Kidney capillary endothelial cell (primary cell): Measurements from ENCODE around the gene NUP42.

Experiments
- DNase-seq: peaks from one replicate; pipeline ENCODE4 v3.0.0-alpha.2; 2018; ENCODE audit warnings: low spot score

Gene NUP42

DNA sequence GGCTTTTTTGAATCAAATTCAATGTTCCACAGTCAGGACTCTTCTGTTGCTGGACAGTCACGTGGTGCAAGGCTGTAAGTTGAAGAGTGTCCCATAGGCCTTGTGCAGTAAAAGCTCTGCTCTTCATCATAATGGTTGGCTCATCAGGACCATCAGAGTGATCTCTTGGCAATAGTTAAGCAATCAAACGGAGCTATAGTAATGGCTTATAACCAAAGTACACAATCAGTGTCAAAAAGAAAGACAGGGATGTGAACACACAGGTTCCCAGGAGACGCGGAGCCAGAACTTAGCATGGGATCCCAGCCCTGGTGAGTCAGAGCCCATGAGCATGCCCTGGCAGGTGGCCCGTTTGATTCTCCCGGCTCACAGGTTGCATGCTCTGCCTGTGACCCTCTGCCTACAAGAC is 54.0 kb downstream of the NUP42 start:
- DNase-seq = no peak

GRCh38 chr7:23237000-23237399 is 55.2 kb downstream of the NUP42 start:
- DNase-seq = no peak

DNA sequence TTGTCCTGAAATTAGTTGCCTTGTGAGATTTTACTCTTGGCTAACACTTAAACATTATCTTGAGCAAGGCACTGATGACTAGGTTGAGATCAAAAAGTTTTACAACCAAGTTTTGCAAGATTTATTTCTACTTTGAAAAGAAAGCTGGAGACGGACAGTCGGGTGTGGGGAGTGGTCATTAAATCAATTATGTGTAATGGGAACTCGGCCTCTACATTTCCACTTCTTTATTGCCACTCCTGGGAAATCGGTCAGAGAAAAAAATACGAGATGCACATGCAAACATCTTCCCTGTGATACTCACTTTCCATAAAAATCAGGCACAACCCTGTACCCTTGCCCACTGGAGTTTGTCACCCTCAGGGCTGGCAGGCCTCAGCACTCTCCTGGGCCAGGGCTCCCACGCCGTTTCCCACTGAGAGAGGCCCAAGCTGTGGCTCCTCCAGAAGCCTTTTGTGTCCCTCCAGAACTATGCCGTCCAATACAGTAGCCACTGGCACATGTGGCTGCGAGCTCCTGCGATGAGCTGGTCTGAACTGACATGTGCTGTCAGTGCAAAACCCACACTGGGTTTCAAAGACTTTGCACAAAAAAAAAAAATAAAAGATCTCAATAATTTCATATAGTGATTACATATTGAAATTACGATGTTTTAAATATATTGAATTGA is 57.3 kb downstream of the NUP42 start:
- no peak for DNase-seq

DNA sequence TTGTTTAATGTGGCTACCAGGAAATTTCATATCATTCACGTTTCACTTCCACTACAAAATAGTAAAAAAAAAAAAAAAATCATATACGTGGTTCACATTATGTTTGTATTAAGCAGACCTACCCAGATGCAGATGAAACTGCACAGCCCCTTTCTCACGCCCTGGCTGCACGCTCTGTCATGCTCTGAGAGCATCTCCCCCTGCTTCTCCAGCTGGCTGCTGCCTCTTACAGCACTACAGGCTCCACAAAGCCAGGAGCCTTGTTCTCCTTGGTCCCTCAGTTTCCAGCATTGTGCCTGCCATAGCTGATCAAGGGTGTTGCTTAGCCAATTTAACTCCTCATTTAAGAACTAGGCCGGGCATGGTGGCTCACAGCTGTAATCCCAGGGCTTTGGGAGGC is 57.9 kb downstream of the NUP42 start:
- no peak for DNase-seq

- DNase-seq = no peak
Measured at GRCh38 chr7:23242321-23242720, 60.5 kb downstream of the NUP42 start.

DNA sequence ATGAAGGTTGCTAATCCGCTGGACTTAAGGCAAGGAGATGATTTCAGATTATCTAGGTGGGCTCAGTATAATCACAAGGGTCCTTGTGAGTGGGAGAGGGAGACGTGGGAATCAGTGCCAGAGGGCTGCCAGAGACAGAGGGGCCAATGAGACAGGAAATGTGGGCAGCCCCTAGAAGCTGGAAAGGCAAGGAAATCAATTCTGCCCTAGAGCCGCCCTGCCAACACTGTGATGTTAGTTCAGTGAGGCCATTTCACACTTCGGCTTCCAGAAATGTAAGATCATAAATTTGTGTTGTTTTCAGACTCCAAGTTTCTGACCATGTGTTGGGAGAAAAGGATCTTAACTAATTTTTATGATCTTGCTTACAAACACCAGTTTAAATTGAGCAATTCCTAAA is 61.1 kb downstream of the NUP42 start:
- no peak for DNase-seq

DNA sequence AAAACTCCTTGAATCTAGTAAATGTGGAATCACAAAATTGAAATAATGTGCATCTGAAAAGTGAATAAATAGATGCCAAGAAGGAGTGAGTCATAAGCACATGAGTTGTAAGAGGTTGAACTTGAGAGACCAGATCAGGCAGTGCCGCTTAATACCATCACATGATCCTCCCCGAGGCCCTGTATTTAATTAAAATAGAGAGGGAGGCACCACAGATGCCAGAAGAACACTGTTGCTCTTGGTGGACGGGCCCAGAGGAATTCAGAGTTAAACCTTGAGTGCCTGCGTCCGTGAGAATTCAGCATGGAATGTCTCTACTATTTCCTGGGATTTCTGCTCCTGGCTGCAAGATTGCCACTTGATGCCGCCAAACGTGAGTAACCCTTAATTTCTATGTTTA is 64.7 kb downstream of the NUP42 start, which contains the start of gene GPNMB:
Gene GPNMB (plus strand): TSS at position 221 of the 400 bp plus-strand sequence. CDS start 83 bp downstream, at position 304.
- DNase-seq = no peak

DNA sequence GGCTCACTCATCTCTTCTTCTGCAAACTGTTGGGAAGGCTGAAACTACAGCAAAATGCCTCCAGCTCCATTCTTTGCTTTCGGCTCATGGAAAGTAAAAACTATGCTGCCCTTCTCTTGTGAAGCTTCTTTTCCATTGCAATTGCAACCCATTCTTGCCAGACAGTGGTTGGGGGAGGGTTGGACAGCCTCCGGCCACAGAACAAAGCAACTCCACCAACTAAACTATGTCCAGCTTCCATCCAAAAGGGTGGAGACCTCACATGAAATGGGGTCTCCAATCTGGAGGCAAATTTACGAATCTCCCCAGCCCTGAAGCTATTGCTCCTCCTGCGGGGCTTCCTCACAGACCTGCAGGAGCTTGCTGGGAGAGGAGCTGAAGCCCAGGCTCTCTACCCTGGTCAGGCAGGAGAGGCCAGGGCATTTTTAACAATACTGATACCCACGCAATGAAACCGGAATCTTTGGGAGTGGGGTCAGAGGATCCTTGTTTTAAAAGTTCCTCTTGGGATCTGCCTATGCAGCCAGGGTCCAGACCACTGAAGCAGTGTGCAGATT is 65.3 kb downstream of the NUP42 start:
- no peak for DNase-seq

- no peak for DNase-seq
Measured at GRCh38 chr7:23247603-23248335, 65.9 kb downstream of the NUP42 start.

DNA sequence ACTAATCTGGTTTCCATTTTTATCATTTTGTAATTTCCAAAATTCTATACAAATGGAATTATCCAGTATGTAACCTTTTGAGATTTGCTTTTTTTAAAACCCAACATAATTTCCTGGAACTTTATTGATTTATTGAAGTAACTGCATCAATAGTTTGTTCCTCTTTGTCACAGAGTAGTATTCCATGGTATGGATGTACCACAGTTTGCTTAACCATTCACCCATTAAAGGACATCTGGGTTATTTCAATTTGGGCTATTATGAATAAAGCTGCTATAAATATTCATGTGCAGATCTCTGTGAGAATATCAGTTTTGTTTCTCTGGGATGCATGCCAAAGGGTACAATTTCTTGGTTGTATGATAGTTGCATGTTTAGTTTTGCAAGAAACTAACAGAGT is 67.6 kb downstream of the NUP42 start:
- no peak for DNase-seq
